Posterior cingulate gyrus (tissue), 11 donors: ENCODE data around the gene NBEAL1.
"Not testable (repeated sequence)": the region's sequence is repeated elsewhere in the genome, so short reads cannot be mapped to it uniquely, and the experiment has no call there.

ENCODE experiments used
- DNase-seq, 10 donors: peaks; one replicate each; pipeline versions ENCODE4 v3.0.0 to v3.0.0-alpha.2; 2020 to 2021; ENCODE audit warnings: mixed read lengths in 3 of 10
- intact Hi-C: fragments of 100-400 bp; cut with DNase I; formaldehyde crosslinking; loops from one replicate; pipeline ENCODE4 v1.15.1; 2023

Gene NBEAL1

DNA sequence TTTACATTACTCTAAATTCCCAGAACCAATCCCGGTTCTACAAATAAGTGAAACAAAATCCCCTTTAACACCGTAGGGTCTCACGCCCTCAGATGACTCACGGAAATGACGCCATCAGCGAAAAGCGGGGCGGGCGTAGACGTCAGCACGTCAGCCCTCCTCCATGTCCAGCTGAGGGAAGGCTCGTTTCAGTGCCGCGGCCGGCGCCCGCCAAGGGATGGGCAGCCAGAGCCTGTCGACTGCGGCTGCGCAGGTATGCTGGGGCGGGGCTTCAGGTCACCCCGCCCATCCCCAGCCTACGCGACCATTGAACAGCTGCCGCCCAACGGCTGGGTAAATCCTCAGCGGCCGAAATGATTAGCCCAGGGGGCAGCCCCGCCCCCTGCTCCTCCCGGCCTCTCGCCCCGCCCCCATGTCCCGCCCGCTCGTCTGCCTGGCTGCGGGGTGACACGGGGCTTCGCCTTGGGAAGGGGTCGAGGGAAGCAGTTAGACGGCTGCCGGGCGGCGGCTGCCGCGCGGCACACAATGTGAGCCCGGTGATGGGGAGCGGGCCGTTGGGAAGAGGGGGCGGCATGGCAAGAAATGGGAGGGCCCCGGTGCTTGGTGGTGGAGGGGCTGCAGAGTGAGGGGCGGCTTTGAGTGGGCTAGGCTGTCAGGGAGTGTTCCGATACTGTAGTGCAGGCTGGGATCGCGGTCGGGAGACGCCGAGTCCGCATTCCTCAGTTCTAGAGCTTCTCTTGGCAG lies at the start of gene NBEAL1:
TSS of gene NBEAL1 (plus strand) at position 420 of the 744 bp plus-strand sequence. CDS start 1,510 bp downstream, outside the sequence.
- peak; percentile 96 to 100 (median 99) for DNase-seq
- intact Hi-C loops, result loop anchor here (5.0 kb wide), 2 partner anchors 102 to 377 kb away; partner anchors contain the start of genes CARF and WDR12

DNA sequence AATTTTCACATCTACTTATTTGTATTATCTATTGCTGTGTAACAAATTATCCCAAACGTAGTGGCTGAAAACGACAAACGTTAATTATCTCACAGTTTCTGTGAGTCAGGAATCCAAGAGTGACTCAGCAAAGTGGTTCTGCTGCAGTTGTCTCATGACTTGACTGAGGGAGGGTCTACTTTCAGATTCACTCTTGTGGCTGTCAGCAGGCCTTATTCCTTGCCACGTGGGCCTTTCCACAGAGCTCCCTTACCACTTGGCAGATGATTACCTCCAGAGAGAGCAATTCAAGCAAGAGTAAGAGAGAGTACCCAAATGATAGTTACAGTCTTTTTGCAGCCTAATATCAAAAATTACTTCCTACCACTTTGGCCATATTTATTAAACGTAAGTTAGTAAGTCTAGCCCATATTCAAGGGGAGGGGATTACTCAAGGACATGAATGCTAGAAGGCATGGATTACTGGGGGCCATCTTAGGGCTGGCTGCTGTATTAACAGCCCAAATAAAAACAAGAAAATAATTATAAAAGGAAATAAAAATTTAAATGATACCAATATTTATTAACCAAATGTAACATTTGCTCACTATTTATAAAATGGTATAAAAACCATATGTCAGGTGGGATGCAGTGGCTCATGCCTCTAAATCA lies 48.7 kb upstream of the NBEAL1 start:
- DNase-seq, result no peak
- intact Hi-C loops, result no loop called here

DNA sequence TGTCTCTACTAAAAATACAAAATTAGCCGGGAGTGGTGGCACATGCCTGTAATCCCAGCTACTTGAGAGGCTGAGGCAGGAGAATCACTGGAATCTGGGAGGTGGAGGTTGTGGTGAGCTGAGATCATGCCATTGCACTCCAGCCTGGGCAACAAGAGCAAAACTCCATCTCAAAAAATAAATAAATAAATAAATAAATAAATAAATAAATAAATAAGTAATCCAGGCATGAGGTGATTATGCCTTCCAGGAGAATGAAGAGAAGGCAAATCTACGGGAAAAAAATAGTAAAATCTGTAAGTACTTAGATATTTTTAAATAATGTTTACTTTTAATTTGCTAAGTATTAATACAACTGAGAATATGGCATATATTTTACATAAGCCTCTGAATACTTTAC lies 45.3 kb upstream of the NBEAL1 start:
- intact Hi-C loops, result not testable (repeated sequence)

DNA sequence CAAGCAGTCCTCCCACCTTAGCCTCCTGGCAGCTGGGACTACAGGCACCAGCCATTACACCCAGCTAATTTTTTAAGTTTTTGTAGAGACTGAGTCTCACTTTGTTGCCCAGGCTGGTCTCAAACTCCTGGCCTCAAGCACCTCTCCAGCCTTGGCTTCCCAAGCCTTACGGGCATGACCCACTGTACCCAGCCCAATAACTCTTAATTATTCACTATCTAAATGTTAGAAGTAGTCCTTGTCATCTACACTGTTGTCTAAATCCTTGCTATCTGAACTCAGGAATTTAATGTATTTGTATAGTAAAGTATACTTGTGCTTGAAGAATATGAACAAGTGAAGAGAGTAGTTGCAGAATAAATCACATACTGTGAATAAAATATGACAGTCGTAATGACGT lies 37.9 kb upstream of the NBEAL1 start:
- DNase-seq, result no peak
- intact Hi-C loops, result no loop called here

More for the DNA sequence above, 45.3 kb upstream of the NBEAL1 start:
- DNase-seq, result not testable (repeated sequence)

DNA sequence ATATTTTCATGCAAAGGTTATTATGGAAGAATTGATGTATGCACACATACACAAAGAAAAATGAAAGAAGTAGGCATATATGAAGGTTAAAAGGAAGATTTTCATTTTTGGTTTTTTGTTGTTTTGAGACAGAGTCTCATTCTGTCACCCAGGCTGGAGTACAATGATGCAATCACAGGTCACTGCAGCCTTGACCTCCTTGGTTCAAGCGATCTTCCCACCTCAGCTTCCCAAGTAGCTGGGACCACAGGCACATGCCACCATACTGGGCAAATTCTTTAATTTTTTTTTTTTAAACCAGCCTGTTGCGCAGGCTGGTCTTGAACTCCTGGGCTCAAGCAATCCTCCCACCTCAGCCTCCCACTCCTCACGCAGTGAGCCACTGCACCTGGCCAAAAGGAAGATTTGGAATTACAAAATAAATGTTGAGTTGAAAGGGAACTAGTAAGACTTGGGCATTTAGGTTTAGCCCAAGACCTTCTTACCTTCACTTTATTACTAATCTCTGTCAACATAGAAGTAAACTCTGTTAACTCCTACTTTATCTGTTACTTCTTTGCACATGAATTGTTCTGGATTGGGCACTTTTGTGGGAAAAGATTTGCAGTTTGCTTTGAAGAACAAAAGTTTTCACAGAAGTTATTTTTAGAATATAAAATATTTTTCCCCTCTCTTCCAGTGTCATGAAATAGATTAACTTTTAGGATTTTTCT lies 31.7 kb upstream of the NBEAL1 start:
- no peak for DNase-seq
- intact Hi-C loops, result no loop called here

DNA sequence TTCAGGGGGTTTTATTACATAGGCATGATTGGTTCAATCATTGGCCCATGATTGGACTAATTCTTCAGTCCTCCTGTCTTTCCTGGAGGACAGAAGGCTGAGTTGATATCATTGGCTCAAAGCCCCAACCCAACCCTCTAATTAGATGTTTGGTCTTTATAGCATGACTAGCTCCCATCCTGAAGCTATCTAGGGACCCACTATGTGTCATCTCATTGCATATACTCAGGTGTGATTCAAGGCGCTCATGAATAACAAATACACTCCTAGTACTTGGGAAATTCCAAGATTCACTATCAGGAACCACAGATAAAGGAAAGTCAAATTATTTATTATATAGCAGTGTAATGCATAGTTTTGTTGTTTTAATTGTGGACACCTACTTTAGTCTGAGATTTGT lies 24.9 kb upstream of the NBEAL1 start:
- no peak for DNase-seq
- intact Hi-C loops, result no loop called here

DNA sequence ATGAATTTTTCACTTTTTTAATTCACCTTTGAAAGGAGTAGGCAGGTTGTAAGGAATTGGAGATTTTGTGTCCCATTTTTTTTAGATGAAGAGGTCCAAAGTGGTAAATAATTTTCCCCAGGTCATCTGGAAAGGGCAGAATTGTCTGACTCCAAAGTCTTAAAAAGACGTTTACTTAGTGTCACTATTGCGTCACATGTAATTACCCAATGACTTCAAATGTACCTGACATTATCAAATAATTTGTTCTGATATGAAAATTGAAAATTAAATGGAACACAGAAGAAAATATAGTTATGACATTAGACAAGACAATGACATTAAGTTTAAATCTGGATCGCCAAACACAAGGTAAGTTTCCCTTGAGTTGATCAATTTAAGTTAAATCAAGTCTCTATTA lies 24.2 kb upstream of the NBEAL1 start:
- DNase-seq, result no peak

DNA sequence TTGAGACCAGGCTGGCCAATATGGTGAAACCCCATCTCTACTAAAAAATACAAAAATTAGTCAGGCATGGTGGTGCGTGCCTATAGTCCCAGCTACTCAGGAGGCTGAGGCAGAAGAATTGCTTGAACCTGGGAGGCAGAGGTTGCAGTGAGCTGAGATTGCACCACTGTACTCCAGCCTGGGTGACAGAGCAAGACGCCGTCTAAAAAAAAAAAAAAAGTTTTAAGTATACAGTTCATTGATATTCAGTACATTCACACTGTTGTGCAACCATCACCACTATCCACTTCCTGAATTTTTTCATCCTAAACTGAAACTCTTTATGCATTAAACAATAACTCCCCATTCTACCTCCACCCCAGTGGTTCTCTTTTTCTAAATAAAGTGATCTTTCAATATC lies 17.6 kb upstream of the NBEAL1 start:
- DNase-seq, intact Hi-C loops: not testable (repeated sequence)

More for the DNA sequence above, 24.2 kb upstream of the NBEAL1 start:
- intact Hi-C loops, result no loop called here

DNA sequence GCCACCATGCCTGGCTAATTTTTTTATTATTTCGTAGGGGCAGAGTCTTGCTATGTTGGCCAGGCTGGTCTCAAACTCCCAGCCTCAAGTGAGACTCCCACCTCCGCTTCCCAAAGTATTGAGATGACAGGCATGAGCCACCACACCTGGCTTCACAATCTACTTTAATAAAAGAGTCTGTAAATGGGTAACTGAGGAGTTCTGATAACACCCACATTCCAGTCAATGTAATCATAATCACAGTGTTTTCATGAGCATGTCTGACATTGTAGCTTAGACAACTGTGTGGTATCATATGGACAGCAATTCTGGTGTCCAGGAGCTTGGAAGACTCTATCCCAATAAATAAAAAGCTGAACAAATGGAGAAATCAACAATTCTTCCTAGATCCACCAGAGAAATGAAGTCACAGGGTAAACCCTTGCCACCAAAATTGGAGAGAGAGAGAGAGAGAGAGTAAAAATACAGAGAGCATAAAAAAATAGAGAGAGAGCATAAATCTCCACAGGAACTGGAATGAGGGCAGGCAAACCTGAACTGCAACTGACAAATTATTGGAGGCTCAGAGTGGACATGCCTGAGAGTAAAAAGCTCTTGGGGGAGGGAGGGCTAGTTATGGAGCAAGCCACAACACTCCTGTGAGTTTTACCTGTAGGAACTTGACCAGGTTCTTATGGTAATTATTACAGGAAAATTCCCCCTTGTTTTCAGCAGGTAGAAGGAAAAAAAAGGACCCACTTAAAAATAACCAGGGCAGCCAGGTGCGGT lies 12.4 kb upstream of the NBEAL1 start:
- DNase-seq, result no peak
- intact Hi-C loops, result no loop called here

DNA sequence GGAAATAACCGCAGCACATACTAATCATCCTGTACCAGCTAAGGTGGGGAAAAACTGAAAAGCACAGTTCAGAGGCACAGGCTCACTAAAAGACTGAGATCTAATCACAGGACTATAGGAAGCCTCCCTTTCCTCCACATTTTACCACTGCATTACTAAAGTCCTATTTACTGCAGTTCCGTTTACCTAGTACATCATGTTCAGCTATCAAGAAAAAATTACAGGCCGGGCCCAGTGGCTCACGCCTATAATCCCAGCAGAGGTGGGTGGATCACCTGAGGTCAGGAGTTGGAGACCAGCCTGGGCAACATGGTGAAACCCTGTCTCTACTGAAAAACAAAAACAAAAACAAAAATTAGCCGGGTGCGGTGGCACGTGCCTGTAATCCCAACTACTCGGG lies 11.0 kb upstream of the NBEAL1 start:
- no peak for DNase-seq
- intact Hi-C loops, result no loop called here

DNA sequence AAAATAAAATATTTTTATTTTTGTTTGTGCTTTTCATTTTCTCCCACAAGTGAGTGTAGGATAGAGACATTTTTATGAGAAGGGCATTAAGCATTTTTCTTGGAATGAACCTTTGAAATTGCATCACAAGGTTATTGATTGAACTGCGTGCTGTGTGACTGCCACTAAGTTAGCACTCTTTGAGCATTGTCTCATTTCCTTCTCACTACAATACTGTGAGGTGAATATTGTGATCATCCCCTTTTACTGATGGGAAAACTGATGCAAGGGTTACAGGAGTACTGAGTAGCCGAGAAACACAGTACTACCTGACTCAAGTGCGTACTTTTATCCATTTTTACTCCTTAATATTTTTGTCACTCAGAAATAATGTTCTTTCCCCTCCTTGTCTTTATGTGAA lies 2.0 kb downstream of the NBEAL1 start:
- DNase-seq, result no peak
- intact Hi-C loops, result loop anchor here (5.0 kb wide), 2 partner anchors 104 to 379 kb away; partner anchors contain the start of genes CARF and WDR12

DNA sequence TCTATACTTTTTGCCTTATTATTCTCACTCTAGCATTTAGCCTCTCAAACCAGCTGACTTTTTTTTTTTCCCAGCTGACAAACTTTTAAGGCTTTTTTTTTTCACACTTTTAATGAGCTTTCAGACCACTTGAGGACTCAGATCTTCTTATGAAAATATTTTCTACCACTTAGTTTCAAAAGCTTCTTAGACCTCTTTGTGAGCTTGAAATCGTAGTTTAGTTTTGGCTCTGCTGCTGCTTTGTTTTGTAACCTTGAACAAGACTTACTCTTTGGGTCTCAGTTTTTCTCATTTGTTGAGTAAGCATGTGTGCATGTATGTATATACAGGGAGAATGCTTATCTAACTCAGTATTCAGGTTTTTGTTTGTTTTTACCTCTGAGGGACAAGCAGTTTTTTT lies 3.5 kb downstream of the NBEAL1 start:
- intact Hi-C loops, result loop anchor here (5.0 kb wide), 2 partner anchors 106 to 381 kb away; partner anchors contain the start of genes CARF and WDR12
- no peak for DNase-seq

DNA sequence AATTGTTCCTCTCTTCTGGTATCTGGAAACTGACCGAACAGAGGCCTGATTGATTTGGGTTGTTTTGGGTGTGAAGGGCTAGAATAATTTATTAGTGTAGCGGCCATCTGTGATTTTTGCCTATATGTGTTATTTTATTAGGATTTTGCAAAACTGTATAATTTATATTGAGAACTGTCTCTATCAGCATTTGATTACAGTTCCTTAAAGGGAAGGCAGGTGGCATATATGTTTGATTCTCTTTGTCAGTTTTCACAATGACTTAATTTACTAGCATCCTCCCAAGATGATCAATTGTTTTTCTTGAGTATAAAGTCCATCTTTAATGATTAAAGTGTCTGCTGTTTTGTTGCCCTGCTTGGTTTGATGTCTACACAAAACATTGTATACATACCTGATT lies 4.5 kb downstream of the NBEAL1 start:
- intact Hi-C loops, result loop anchor here (5.0 kb wide), 2 partner anchors 107 to 382 kb away; partner anchors contain the start of genes CARF and WDR12
- no peak for DNase-seq

DNA sequence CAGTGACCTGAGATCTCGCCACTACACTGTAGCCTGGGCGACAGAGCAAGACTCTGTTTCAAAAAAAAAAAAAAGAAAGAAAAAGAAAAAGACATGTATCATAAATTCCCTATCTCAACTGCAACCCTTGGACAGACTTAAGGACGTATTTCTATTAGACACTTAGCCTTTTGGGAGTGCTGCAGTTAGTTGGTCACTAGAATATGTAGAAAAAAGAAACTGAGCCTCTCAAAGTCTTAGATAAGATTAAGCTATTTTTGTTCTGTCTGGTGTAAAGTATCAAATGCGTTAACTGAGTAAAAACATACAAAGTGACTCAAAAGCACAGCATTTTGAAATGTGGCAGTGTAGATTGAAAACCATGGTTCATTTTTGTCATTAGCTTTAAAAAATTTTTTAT lies 7.3 kb downstream of the NBEAL1 start:
- DNase-seq, result no peak
- intact Hi-C loops, result no loop called here

DNA sequence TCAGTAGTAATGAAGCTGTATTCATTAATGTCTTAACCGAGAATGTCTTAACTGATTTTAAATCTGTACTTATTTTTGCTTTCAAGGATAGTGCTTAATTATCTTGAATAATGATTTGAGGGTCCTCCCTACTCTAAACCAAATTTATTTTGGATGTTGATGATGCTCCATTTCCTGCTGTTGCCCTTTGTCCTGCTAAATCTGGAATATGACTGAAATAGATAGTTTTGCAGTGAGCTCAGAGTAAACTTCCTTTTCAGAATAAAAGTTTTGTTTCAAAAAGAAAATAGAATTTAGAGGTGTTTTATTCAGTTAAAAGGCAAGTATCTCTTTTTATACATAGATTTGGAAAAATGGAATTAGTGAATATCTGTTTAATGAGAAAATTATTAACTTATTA lies 8.1 kb downstream of the NBEAL1 start:
- DNase-seq, result no peak
- intact Hi-C loops, result no loop called here

DNA sequence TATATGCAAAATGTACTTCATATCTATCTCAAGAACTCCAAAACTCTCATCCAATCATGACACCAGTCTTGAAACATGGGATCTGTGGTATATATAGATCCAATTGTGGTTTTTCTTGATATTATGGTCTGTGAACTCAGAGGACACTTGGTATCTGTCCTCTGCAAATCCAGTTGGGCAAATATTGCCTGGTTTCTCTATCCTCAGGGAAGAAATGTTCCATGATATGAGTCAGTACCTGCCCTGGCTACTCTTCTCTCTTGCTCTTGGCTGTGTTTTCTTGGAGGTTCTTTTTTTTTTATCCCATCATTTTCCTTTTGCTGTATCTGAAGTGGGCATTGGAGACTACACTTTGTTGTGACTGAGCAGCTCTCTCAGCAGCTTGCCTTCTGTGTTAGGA lies 10.9 kb downstream of the NBEAL1 start:
- intact Hi-C loops, result no loop called here
- DNase-seq, result no peak

DNA sequence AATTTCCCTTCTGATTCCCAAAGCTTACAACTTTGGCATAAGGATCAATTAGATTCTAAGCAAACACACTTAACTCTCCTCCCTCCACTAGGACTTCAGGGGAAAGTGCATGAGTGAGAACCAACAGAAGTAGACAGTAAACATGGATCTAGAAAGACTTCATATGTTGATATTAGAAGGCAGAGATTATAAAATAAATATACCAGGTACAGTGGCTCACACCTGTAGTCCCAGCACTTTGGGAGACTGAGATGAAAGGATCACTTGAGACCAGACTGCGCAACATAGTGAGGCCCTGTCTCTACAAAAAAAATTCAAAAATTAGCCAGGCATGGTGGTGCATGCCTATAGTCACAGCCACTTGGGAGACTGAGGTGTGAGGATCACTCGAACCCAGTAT lies 15.9 kb downstream of the NBEAL1 start:
- intact Hi-C loops, result no loop called here
- DNase-seq, result no peak

DNA sequence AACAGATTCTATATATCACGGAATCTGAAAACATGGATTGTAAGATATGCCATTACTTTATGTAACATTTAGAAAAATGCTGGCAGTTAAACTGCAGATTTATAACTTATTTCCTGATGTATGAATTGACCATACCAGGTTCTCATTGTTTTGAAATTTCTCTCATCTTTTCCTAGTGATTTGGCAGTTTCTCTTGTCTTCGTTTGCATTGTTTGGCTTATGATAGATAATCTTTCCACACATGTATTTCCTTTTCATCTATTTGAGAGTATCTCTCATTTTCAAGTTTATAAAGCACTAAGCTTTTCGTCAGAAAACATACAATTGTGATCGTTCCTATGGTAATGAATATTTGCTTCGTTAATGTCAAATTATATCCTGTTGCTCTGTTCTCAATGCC lies 16.3 kb downstream of the NBEAL1 start:
- intact Hi-C loops, result no loop called here

DNA sequence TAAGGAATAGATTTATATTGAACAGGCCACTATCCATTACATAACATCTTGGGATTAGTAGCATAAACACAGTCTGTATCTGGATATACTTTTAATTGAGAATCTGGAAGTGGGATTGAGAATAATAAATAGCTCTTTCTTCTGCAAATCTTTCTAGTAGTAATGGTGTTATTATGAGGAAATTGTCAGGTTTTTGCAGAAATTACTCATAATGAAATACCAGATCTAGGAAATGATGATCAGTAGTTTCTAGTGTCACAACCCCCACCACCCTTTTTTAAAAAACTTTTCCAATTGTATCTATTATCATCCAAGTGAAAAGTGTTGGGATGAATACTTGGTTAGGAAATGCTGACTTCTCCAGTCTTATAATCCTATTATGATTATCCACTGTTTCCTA lies 18.7 kb downstream of the NBEAL1 start:
- no peak for DNase-seq
- intact Hi-C loops, result no loop called here

More for the DNA sequence above, 16.3 kb downstream of the NBEAL1 start:
- DNase-seq, result no peak

DNA sequence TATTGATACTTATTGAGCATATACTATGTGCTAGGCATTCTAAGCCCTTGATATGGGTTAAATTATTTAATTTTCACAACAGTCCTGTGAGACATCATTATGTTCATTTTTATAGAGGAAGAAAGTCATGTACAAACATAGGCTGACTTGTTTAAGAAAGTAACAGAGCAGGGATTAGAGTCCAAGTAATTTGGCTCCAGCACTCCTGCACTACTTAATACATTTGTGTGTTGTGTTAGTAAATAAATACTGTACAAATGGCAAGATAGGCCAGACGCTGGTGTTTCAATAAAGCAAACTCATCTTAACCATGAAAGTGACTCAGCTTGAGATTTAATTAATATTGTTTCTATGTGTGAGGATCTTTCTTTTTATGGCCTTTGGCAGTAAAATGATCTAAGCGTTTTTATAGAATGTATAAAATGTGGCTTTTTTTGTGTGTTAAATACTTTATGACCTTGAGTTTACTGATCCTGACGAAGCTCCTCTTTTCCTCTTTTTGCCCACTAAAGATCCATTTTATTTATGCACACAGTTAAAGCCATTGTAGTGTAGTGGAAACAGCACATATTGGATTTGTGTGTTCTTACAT lies 21.3 kb downstream of the NBEAL1 start:
- no peak for DNase-seq
- intact Hi-C loops, result no loop called here
